HEK293 (cell line): ENCODE data around the gene SIK2.

ENCODE experiments used
- BCL11B ChIP-seq: fragments of 450-650 bp; formaldehyde crosslinking; IDR thresholded peaks from 2 replicates; pipeline ENCODE4 v1.5.1; 2016; ENCODE audit warnings: low read depth, missing biosample characterization, missing genetic modification characterization
- EGR2 ChIP-seq: fragments of 450-650 bp; formaldehyde crosslinking; IDR thresholded peaks from 2 replicates; pipeline ENCODE4 v1.5.1; 2016; ENCODE audit warnings: low read depth, missing biosample characterization, missing genetic modification characterization
- GFI1B ChIP-seq: fragments of 450-650 bp; formaldehyde crosslinking; IDR thresholded peaks from 2 replicates; pipeline ENCODE4 v1.5.1; 2016; ENCODE audit warnings: missing biosample characterization, missing genetic modification characterization
- HOXD13 ChIP-seq: sonication (generic); formaldehyde crosslinking; IDR thresholded peaks from 2 replicates; pipeline ENCODE4 v1.8.0; 2022; ENCODE audit warnings: missing genetic modification reagents, borderline replicate concordance
- KLF10 ChIP-seq: fragments of 450-650 bp; IDR thresholded peaks from 2 replicates; pipeline ENCODE4 v1.5.1; 2018; ENCODE audit warnings: missing biosample characterization, mild to moderate bottlenecking, missing genetic modification characterization
- KLF16 ChIP-seq: fragments of 450-650 bp; formaldehyde crosslinking; IDR thresholded peaks from 2 replicates; pipeline ENCODE4 v1.5.1; 2017; ENCODE audit warnings: missing biosample characterization, missing genetic modification characterization
- PATZ1 ChIP-seq: fragments of 450-650 bp; formaldehyde crosslinking; IDR thresholded peaks from 2 replicates; pipeline ENCODE4 v1.5.1; 2016; ENCODE audit warnings: missing biosample characterization, missing genetic modification characterization
- SETDB1 ChIP-seq: IDR thresholded peaks from one replicate; pipeline ENCODE4 v1.6.1; 2017; ENCODE audit warnings: mild to moderate bottlenecking, low read length, moderate library complexity, mixed read lengths; ENCODE audit not compliant: insufficient read length
- TRIM28 ChIP-seq: IDR thresholded peaks from 2 replicates; pipeline ENCODE4 v1.6.1; 2011; ENCODE audit warnings: low read length, control low read depth, borderline replicate concordance
- TSHZ1 ChIP-seq: fragments of 450-650 bp; formaldehyde crosslinking; IDR thresholded peaks from 2 replicates; pipeline ENCODE4 v1.5.1; 2016; ENCODE audit warnings: missing biosample characterization, missing genetic modification characterization, borderline replicate concordance
- YY2 ChIP-seq: fragments of 450-650 bp; formaldehyde crosslinking; IDR thresholded peaks from 2 replicates; pipeline ENCODE4 v1.5.1; 2016; ENCODE audit warnings: missing biosample characterization, missing genetic modification characterization
- ZBTB17 ChIP-seq: fragments of 450-650 bp; formaldehyde crosslinking; IDR thresholded peaks from 2 replicates; pipeline ENCODE4 v1.5.1; 2016; ENCODE audit warnings: missing biosample characterization, missing genetic modification characterization
- ZBTB20 ChIP-seq: fragments of 450-650 bp; formaldehyde crosslinking; IDR thresholded peaks from 2 replicates; pipeline ENCODE4 v1.5.1; 2016; ENCODE audit warnings: missing biosample characterization, missing genetic modification characterization
- ZBTB26 ChIP-seq: fragments of 450-650 bp; formaldehyde crosslinking; optimal IDR thresholded peaks from 2 replicates; pipeline ENCODE3; 2016; ENCODE audit warnings: missing biosample characterization, mild to moderate bottlenecking, missing genetic modification characterization
- ZEB2 ChIP-seq: fragments of 450-650 bp; formaldehyde crosslinking; IDR thresholded peaks from 2 replicates; pipeline ENCODE4 v1.5.1; 2016; ENCODE audit warnings: missing biosample characterization, missing genetic modification characterization
- ZNF140 ChIP-seq: fragments of 450-650 bp; formaldehyde crosslinking; IDR thresholded peaks from 2 replicates; pipeline ENCODE4 v1.5.1; 2016; ENCODE audit warnings: missing biosample characterization, missing genetic modification characterization
- ZNF146 ChIP-seq: fragments of 450-650 bp; formaldehyde crosslinking; IDR thresholded peaks from 2 replicates; pipeline ENCODE4 v1.5.1; 2016; ENCODE audit warnings: missing biosample characterization, missing genetic modification characterization
- ZNF335 ChIP-seq: fragments of 450-650 bp; formaldehyde crosslinking; conservative IDR thresholded peaks from 2 replicates; pipeline ENCODE4 v1.5.1; 2016; ENCODE audit warnings: missing biosample characterization, missing genetic modification characterization
- ZNF391 ChIP-seq: fragments of 450-650 bp; formaldehyde crosslinking; IDR thresholded peaks from 2 replicates; pipeline ENCODE4 v1.5.1; 2016; ENCODE audit warnings: low read depth, missing biosample characterization, missing genetic modification characterization, borderline replicate concordance
- ZNF544 ChIP-seq: fragments of 450-650 bp; formaldehyde crosslinking; IDR thresholded peaks from 2 replicates; pipeline ENCODE4 v1.5.0; 2017; ENCODE audit warnings: missing biosample characterization, missing genetic modification characterization
- ZNF548 ChIP-seq: fragments of 450-650 bp; formaldehyde crosslinking; IDR thresholded peaks from 2 replicates; pipeline ENCODE4 v1.5.1; 2016; ENCODE audit warnings: missing biosample characterization, missing genetic modification characterization
- ZNF555 ChIP-seq: fragments of 450-650 bp; formaldehyde crosslinking; conservative IDR thresholded peaks from 2 replicates; pipeline ENCODE4 v1.5.1; 2017; ENCODE audit warnings: missing biosample characterization, mild to moderate bottlenecking, missing genetic modification characterization, inconsistent platforms
- ZNF561 ChIP-seq: fragments of 450-650 bp; IDR thresholded peaks from 2 replicates; pipeline ENCODE4 v1.5.1; 2018; ENCODE audit warnings: missing biosample characterization, missing genetic modification characterization, borderline replicate concordance
- ZNF623 ChIP-seq: fragments of 450-650 bp; formaldehyde crosslinking; IDR thresholded peaks from 2 replicates; pipeline ENCODE4 v1.5.1; 2016; ENCODE audit warnings: missing biosample characterization, missing genetic modification characterization
- ZNF624 ChIP-seq: fragments of 450-650 bp; formaldehyde crosslinking; IDR thresholded peaks from 2 replicates; pipeline ENCODE4 v1.5.1; 2017; ENCODE audit warnings: missing biosample characterization, missing genetic modification characterization
- ZNF629 ChIP-seq: fragments of 450-650 bp; formaldehyde crosslinking; IDR thresholded peaks from 2 replicates; pipeline ENCODE4 v1.5.1; 2017; ENCODE audit warnings: missing biosample characterization, missing genetic modification characterization
- ZNF664 ChIP-seq: fragments of 450-650 bp; formaldehyde crosslinking; IDR thresholded peaks from 2 replicates; pipeline ENCODE4 v1.5.1; 2016; ENCODE audit warnings: missing biosample characterization, missing genetic modification characterization
- ZSCAN18 ChIP-seq: fragments of 450-650 bp; formaldehyde crosslinking; IDR thresholded peaks from 2 replicates; pipeline ENCODE4 v1.5.1; 2016; ENCODE audit warnings: missing biosample characterization, missing genetic modification characterization
- ZSCAN23 ChIP-seq: fragments of 450-650 bp; formaldehyde crosslinking; IDR thresholded peaks from 2 replicates; pipeline ENCODE4 v1.5.1; 2016; ENCODE audit warnings: missing biosample characterization, missing genetic modification characterization
- TF ChIP-seq, protein P1 (sequence below): fragments of 450-650 bp; formaldehyde crosslinking; conservative IDR thresholded peaks from 2 replicates; pipeline ENCODE4 v1.5.1; 2016; ENCODE audit warnings: low read depth, missing biosample characterization, missing genetic modification characterization

SIK2 gene

DNA sequence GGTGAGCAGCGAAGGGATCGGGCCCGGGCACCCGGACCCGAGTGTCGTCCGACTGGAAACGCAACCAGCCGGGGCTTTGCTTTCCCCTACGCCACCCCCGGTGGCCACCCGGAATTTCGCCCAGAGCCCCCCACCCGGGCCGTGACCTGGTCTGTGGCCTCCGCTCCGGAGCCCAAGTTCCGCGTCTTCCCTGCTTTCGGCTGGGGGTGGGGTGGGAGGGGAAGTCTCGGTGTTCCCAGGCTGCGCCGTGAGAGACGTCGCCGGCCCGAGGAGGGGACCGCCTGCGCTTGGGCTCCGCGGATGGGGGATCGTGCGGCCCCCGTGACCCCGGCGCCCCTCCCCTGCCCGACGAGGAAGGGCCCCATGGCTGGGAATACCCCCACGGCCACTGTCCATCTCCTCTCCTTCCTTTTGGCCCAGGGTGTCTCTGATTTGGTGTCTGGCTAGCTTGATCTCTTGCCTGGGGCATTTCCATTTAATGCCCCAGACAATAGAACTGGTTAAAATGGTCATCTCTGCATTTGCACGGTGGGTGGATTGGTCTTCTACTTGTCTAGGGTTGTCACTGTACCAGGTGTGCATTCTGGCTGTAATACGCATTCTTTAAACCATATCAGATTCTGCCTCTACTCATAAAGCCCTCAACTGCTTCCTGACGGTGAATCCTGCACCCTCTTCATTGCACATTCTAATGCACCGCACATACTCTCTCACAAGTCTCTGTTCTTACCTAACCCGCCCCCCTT lies 789 bp downstream of the SIK2 start (continued):
- TF ChIP-seq ZNF629 (tag by site-specific recombination) (no peak), ZBTB26 (tag by site-specific recombination) (no peak), TSHZ1 (tag by site-specific recombination) (no peak), EGR2 (no peak), ZEB2 (no peak), ZNF561 (no peak), TRIM28 (no peak), ZBTB17 (tag by site-specific recombination) (no peak), ZNF623 (tag by site-specific recombination) (no peak), ZNF544 (tag by site-specific recombination) (no peak), KLF16 (tag by site-specific recombination) (no peak), ZBTB20 (tag by site-specific recombination) (peak; percentile 75; the same call in 1 of the 2 replicates), KLF10 (tag by site-specific recombination) (no peak), ZNF624 (tag by site-specific recombination) (no peak), ZNF548 (tag by site-specific recombination) (no peak), ZSCAN23 (tag by site-specific recombination) (no peak), BCL11B (tag by site-specific recombination) (no peak), GFI1B (tag by site-specific recombination) (no peak), ZNF140 (tag by site-specific recombination) (no peak), ZSCAN18 (no peak), ZNF335 (peak; percentile 63), PATZ1 (peak; percentile 31), ZNF555 (tag by site-specific recombination) (no peak), ZNF664 (tag by site-specific recombination) (no peak), SETDB1 (no peak), ZNF391 (no peak), ZNF146 (tag by site-specific recombination) (no peak), YY2 (tag by site-specific recombination) (no peak), HOXD13 (no peak)
- TF ChIP-seq, protein P1, sequence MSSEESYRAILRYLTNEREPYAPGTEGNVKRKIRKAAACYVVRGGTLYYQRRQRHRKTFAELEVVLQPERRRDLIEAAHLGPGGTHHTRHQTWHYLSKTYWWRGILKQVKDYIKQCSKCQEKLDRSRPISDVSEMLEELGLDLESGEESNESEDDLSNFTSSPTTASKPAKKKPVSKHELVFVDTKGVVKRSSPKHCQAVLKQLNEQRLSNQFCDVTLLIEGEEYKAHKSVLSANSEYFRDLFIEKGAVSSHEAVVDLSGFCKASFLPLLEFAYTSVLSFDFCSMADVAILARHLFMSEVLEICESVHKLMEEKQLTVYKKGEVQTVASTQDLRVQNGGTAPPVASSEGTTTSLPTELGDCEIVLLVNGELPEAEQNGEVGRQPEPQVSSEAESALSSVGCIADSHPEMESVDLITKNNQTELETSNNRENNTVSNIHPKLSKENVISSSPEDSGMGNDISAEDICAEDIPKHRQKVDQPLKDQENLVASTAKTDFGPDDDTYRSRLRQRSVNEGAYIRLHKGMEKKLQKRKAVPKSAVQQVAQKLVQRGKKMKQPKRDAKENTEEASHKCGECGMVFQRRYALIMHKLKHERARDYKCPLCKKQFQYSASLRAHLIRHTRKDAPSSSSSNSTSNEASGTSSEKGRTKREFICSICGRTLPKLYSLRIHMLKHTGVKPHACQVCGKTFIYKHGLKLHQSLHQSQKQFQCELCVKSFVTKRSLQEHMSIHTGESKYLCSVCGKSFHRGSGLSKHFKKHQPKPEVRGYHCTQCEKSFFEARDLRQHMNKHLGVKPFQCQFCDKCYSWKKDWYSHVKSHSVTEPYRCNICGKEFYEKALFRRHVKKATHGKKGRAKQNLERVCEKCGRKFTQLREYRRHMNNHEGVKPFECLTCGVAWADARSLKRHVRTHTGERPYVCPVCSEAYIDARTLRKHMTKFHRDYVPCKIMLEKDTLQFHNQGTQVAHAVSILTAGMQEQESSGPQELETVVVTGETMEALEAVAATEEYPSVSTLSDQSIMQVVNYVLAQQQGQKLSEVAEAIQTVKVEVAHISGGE: peak; percentile 93
